ENCODE data around the gene SEPHS1.
"Not testable (repeated sequence)": the region's sequence is repeated elsewhere in the genome, so short reads cannot be mapped to it uniquely, and the experiment has no call there.

SEPHS1 gene

DNA sequence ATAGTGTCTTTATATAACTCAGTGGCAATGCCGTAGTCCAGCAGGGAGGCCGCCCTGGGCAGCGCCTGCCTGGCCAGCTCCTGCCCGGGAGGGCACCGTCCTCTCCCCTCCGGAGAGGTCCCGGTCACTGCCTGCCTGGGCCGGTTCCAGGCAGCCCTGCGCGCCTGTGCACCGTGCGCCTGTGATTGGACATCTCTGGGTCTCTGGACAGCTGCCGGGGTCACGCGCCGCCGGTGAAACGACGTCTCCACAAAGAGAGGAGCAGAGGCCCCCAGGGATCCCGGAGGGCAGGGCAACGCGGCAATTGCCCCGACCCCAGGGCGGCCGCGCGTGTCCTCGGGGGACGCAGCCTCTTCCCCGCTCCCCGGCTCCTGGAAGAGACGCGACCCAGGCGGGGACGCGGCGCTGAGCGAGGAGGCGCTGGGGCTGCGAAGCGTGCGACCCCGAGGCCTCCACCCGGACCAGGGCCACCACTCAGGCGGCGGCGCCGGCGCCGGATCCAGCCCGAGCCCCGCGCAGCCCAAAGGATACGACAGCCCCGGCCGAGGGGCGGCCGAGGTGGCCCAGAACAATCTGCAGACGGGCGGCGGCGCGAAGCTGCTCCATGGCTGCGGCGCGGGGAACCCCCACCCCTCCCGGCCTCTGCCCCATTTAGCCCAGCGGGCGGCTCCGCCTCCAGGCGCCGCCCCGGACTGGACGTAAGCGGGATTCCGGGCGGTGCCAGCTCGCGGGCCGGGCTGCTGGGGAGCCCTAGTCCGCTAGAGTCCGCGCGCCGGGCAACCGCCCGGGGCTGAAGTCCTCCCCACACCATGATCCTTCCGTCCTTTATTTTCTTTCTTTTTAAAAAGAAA lies 48.4 kb downstream of the SEPHS1 start, which contains the start of gene PHYH:
TSS of gene PHYH (minus strand) at position 628 of the 851 bp plus-strand sequence. CDS start at position 606, 22 bp downstream.
- DNase-seq (ENCODE audit: low read depth, low spot score), result peak; percentile 29

DNA sequence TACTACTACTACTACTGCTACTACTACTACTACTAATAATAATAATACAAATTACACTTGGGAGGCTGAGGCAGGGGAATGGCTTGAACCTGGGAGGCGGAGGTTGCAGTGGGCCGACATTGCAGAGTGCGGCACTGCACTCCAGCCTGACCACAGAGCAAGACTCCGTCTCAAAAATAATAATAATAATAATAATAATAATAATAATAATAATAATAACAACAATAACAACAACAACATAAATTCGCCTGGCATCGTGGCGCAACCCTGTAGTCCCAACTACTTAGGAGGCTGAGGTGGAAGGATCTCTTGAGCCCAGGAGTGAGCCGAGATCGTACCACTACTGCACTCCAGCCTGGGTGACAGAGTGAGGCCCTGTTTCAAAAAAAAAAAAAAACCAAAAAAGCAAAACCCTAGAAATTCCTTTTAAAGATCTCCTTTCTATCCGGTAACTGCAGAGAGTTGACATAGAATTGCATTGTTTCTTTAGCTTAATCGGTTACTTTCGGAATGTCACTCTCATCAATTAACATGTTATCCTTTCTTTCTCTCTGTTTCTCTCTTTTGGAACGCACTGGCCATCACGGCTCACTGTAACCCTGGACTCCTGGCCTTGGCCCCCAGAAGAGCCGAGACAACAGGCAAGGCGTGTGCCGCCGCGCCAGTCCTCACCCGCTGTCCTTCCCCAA lies 49.2 kb downstream of the SEPHS1 start:
- H3K4me3 ChIP-seq (ENCODE audit: low read length), result no peak overlapping the region

More for the DNA sequence above, 48.4 kb downstream of the SEPHS1 start, which contains the start of gene PHYH:
- H3K4me3 ChIP-seq (ENCODE audit: low read length), result peak within 1 kb of the TSS; percentile 62

DNA sequence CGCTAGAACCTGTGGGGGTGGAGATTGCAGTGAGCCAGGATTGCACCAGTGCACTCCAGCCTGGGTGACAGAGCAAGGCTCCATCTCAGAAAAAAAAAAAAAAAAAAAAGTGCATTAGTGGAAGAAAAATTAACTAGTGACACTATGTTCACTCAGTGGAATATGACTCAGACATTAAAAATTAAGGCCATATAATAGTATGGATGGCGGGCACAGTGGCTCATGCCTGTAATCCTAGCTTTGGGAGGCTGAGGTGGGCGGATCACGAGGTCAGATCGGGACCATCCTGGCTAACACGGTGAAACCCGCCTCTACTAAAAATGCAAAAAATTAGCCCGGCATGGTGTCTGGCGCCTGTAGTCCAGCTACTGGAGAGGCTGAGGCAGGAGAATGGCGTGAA lies 51.6 kb downstream of the SEPHS1 start:
- no peak overlapping the region for H3K4me3 ChIP-seq (ENCODE audit: low read length)
- no peak for DNase-seq (ENCODE audit: low read depth, low spot score)

More for the DNA sequence above, 49.2 kb downstream of the SEPHS1 start:
- no peak for DNase-seq (ENCODE audit: low read depth, low spot score)

DNA sequence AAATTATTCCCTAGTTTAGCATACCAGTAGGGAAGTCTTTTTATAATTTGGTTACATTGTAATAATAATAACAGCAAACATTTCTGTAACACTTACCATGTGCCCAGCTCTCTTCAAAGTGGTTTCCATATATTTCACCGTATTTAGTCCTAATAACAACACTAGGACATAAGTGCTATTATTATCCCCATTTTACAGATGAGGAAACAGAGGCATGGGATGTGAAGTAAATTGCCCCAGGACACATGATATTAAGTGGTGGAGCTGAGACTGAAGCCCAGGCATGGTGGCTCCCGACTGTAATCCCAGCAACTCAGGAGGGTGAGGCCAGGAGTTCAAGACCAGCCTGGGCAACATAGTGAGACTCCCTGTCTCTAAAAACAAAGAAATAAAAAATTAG lies 53.3 kb downstream of the SEPHS1 start:
- DNase-seq (ENCODE audit: low read depth, low spot score), result no peak
- H3K4me3 ChIP-seq (ENCODE audit: low read length), result no peak overlapping the region

DNA sequence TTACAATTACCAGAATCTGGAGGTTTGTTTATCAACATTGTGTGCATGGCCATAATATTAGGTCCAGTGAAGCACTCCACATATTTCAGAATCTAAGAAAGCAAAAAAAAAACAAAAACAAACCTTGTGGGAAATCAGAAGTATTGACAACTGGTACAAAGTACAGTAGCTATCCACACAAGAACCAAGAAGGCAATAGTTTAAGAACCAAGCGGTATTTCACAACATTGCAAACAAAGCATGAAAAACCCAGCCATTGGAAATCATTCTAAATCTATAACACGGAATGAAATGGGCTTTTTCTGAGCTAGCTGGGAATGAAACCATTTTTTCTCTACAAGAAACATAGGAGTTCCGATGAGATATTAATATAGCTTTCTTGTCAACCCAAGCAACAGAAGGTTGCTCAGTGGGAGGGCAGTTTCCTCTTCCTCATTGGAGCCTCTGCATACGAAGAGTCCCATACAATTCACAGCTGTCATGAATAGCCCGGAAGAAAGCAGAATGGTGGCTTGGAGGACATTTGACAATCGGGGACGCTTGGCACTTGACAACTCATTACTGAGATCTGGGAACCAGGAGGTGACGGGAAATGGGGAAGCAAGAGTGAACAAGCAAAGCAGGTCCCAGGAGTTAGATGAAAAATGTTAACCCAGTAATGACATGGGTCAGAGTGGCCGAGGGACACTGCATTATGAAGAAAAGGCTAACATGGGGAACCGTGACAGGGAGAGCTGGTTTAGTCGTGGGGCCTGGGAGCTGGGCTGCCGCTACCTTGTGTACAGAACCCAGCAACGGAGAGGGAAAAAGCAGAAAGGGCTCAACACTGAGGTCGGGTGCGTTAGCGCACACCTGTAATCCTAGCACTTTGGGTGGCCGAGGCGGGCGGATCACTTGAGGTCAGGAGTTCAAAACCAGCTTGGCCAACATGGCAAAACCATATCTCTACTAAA lies 56.0 kb downstream of the SEPHS1 start:
- H3K4me3 ChIP-seq (ENCODE audit: low read length), result no peak overlapping the region
- no peak for DNase-seq (ENCODE audit: low read depth, low spot score)

DNA sequence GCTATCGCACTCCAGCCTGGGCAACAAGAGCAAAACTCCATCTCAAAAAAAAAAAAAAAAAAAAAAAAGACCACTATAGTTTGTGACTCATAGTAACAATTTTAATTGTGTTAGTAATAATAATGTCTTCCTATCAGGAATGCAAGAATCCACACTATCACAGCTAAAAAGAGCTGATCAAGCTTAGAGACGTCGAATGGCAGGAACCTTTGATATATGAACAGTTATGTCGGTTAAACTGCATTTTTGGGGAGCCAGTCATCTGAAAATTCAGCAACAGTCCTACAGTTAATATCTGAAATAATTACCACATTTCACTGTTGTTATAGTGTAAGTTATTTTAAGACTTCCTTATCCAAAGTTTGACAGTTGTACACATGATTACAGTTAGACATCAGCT lies 57.0 kb downstream of the SEPHS1 start:
- DNase-seq (ENCODE audit: low read depth, low spot score), result no peak
- H3K4me3 ChIP-seq (ENCODE audit: low read length), result no peak overlapping the region

DNA sequence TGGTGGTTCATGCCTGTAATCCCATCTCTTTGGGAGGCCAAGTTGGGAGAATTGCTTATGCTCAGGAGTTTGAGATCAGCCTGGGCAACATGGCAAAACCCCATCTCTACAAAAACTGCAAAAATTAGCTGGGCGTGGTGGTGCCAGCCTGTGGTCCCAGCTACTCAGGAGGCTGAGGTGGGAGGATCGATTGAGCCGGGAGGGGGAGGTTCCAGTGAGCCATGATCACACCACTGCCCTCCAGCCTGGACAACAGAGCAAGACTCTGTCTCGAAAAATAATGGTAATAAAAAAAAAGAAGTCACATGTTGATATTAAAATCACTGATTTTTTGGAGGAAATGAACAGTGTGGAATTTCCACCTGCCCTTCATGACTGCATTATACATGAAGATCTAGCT lies 64.0 kb downstream of the SEPHS1 start:
- no peak for DNase-seq (ENCODE audit: low read depth, low spot score)
- no peak overlapping the region for H3K4me3 ChIP-seq (ENCODE audit: low read length)

DNA sequence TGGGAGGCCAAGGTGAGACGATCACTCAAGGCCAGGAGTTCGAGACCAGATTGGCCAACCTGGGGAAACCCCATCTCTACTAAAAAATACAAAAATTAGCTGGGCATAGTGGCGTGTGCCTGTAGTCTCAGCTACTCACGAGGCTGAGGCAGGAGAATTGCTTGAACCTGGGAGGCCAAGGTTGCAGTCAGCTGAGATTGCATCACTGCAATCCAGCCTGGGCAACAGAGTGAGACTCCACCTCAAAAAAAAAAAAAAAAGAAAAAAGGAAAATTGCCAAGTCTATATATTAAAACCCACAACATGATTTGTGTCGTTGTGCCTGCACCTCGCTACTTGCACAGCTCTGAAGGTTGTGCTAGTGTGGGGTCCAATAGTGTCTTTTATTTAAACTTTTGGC lies 65.7 kb downstream of the SEPHS1 start:
- H3K4me3 ChIP-seq (ENCODE audit: low read length); DNase-seq (ENCODE audit: low read depth, low spot score): not testable (repeated sequence)

DNA sequence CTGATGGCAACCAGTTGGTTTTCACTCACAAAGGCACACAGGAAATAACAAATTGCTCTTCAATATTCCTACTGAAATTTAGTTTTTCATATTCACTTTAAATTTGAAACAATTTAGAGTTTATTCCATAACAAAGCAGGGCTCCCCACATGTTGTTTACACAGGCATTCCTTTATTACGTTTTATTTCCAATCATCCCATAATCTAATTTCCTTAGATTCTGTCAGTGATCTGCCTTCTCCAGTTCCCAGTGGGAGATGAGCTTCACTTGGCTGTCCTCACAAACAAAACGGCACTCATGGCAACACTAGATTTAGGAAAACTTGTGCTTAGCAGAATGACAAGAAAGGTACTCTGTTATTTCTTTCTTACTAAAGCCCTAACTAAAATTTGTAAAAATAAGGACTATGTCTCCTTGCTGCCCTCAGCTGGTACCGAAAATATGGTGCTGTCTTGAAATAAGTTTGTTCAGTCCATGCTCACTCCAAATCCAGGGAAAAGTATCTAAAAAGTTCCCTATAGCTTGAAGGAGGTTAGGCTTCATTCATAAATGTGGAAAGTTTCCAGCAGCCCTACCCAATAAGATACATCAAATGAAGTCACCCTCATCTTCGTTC lies 71.2 kb downstream of the SEPHS1 start:
- no peak overlapping the region for H3K4me3 ChIP-seq (ENCODE audit: low read length)
- no peak for DNase-seq (ENCODE audit: low read depth, low spot score)

DNA sequence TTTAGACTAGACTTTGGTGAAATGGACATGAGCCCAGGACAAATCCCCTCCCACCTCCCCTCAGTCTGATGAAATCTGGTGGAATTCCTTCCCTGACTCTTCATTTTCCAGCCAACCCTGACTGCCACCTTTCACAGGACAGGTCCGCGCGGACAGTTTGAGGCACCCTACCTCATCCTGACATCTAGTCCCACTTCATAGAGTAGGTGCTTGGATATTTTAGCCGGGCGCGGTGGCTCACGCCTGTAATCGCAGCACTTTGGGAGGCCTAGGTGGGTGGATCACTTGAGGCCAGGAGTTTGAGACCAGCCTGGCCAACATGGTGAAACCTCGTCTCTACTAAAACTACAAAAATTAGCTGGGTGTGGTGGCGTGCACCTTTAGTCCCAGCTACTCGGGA lies 71.9 kb downstream of the SEPHS1 start:
- not testable (repeated sequence) for DNase-seq (ENCODE audit: low read depth, low spot score)

DNA sequence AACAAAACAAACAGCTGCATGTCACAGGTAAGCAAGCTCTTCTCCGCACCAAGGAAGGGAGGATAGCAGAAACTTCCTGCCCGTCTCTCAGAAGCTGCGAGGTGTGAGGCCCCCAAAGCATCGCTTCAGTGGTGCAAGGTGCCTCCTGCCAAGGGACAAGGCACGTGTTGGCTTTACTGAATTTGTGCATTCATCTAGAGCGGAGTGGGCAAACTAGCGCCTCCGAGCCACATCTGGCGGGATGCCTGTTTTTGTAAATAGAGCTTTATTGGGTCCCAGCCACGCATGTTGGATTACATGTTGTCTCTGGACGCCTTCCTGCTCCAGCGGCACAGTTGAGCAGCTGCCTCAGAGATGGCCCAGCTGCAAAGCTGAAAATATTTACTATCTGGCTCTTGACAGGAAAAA lies 75.9 kb downstream of the SEPHS1 start:
- H3K4me3 ChIP-seq (ENCODE audit: low read length), result no peak overlapping the region
- DNase-seq (ENCODE audit: low read depth, low spot score), result no peak

More for the DNA sequence above, 71.9 kb downstream of the SEPHS1 start:
- not testable (repeated sequence) for H3K4me3 ChIP-seq (ENCODE audit: low read length)

DNA sequence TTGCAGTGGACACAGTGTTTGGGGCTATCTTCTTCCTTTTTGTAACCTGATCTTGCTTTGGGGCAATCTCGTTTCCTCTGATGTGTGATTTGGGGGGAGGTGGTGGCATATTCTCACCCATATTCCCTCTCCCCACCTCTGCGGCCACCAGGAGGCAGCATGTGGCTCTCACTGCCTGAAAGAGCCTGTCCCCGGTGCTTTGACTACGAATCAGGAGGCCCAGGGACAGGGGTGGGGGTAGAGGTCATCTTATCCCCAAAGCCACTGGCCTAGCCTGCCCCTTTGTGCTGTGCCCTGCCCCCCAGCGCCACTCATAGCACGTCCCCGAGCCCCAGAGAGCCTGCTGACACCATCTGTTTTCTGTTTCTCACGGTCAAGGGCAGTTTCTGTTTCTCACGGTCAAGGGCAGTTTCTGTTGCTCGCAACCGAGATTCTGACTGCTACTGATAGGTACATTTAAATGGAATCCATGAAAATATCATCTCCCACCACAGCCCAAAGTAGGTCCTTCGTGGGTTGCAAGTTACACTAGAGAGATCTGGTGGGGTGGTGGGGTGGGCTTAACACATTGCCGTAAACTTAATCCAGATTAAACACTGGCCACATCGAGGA lies 76.4 kb downstream of the SEPHS1 start:
- H3K4me3 ChIP-seq (ENCODE audit: low read length), result no peak overlapping the region
- no peak for DNase-seq (ENCODE audit: low read depth, low spot score)

DNA sequence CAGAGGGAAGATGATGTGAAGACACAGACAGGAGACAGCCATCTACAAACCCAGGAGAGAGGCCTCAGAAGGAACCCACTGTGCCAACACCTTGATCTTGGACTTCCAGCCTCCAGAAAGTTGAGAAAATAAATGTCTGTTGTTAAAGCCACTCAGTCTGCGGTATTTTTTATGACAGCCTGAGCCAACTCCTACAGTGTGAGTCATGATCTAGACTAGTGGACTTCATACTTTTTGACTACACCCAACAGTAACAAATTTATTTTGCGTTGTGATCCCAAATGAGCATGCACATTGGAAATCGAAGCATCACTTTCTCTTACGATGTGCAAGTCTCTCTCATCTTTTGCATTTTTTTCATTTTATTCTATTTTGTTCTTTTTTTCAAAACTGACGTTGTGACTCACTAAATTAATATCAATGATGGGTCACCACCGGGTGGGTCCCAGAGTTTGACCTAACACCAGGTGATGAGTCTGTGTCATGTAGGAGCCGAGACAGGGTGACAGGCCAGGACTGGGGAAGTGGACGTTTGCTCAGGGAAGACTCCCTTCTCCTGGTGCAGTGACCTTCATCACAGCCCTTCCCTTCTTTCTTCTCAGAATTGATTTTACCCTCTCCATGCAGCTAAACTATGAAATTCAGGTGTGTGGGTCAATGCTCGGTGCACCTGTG lies 77.1 kb downstream of the SEPHS1 start:
- no peak overlapping the region for H3K4me3 ChIP-seq (ENCODE audit: low read length)
- DNase-seq (ENCODE audit: low read depth, low spot score), result no peak

DNA sequence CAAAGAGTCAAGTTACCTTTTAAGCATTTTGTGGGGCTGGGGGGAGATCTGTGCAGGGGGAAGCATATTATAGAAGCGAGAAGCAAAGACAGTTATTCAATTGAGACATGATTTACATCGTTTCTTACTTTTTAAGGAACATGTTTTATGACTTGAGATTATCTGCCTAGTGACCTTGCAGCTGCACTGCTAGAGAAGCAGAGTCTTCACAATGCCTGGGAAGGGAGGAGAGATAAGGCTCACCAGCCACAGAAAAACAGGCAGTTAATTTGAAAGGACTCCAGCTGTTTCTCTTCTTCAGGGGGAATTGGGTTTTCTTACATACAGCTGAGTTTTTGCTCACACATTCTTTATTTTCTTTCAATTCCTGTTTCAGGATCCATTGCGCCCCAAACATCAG lies 79.3 kb downstream of the SEPHS1 start:
- no peak for DNase-seq (ENCODE audit: low read depth, low spot score)
- H3K4me3 ChIP-seq (ENCODE audit: low read length), result no peak overlapping the region

DNA sequence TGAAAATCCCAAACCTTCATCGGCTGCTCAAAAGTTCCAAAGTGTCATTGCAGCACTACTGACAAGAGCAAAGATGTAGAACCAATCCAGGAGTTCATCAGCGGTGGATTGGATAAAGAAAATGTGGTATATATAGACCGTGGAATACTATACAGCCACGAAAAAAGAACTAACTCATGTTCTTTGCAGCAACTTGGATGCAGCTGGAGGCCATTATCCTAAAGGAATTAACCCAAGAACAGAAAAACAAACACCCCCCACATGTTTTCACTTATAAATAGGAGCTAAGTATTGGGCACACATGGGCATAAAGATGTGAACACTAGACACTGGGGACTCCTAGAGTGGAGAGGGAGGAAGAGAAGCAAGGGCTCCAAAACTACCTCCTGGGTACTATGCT lies 79.8 kb downstream of the SEPHS1 start:
- H3K4me3 ChIP-seq (ENCODE audit: low read length), result no peak overlapping the region
- no peak for DNase-seq (ENCODE audit: low read depth, low spot score)

All from Jurkat, Clone E6-1 (cell line).